ENCODE results near the gene DICER1. TPM values are rescaled to one million over a fixed set of nuclear protein-coding genes. Genes with fewer than 3 reads are reported as not detected.

DICER1 gene
- polyA plus RNA-seq, 1 donor (not counting 4 experiments of a cell fraction or from before 2014, with no cell fraction given): 31.6 TPM

GRCh38 chr14:95188380-95188779 is 31.1 kb upstream of the DICER1 start:
- Histone ChIP-seq H3K4me3 (ENCODE audit: control insufficient read depth in 2 of 3, extremely low read depth in 1 of 3, insufficient read depth in 2 of 3, low read depth in 1 of 3, low read length in 3 of 3) (no peak overlapping the region), H2AFZ (ENCODE audit: control insufficient read depth, low read length) (no peak overlapping the region), H3K9ac (ENCODE audit: control insufficient read depth, extremely low read depth, insufficient read depth, low read length) (no peak overlapping the region), H3K36me3 (ENCODE audit: control insufficient read depth in 2 of 2, extremely low read depth in 1 of 2, insufficient read depth in 2 of 2, low read length in 2 of 2) (peaks cover 0 to 5% of the 10 kb centered on the region in 2 experiments), H3K4me2 (ENCODE audit: control insufficient read depth, extremely low read depth, insufficient read depth, low read depth, low read length) (no peak overlapping the region), H3K4me1 (ENCODE audit: control insufficient read depth, extremely low read depth, insufficient read depth, low read length) (no peaks in the 10 kb centered on the region), H3K9me3 (ENCODE audit: control insufficient read depth, low read depth, low read length) (no peaks in the 10 kb centered on the region), H3K27ac (ENCODE audit: control insufficient read depth, insufficient read depth, low read length) (no peak overlapping the region), H3K27me3 (ENCODE audit: control insufficient read depth, extremely low read depth, insufficient read depth, low read length) (no peaks in the 10 kb centered on the region), H3K79me2 (ENCODE audit: control insufficient read depth, insufficient read depth, low read length) (no peaks in the 10 kb centered on the region), H4K20me1 (ENCODE audit: control insufficient read depth, extremely low read depth, insufficient read depth, low read length) (peaks cover 3% of the 10 kb centered on the region), H3K9me1 (ENCODE audit: control insufficient read depth, extremely low read depth, insufficient read depth, low read length) (no peaks in the 10 kb centered on the region)
- dilution Hi-C loops (cut with MboI; ENCODE audit: extremely low pct_ligation_motif_present, low sequenced_read_pairs): no loop called here
- FAIRE-seq (no peak), DNase-seq (ENCODE audit: low read depth, low spot score) (no peak)
- no peak for TF ChIP-seq CTCF (optimal IDR thresholded peaks at IDR 0.05 in 1 of 3, IDR thresholded peaks at IDR 0.05 in 1 of 3, conservative IDR thresholded peaks at IDR 0.05 in 1 of 3; ENCODE audit: extremely low read depth in 1 of 3, insufficient read depth in 2 of 3, low read length in 3 of 3)
- TF ChIP-seq EZH2 (IDR thresholded peaks at IDR 0.05; ENCODE audit: low read length): no peak

GRCh38 chr14:95185767-95186392 is 28.6 kb upstream of the DICER1 start:
- Histone ChIP-seq H3K9ac (ENCODE audit: control insufficient read depth, extremely low read depth, insufficient read depth, low read length) (no peak overlapping the region), H3K27ac (ENCODE audit: control insufficient read depth, insufficient read depth, low read length) (no peak overlapping the region), H2AFZ (ENCODE audit: control insufficient read depth, low read length) (no peak overlapping the region), H3K9me3 (ENCODE audit: control insufficient read depth, low read depth, low read length) (no peaks in the 10 kb centered on the region), H3K9me1 (ENCODE audit: control insufficient read depth, extremely low read depth, insufficient read depth, low read length) (no peaks in the 10 kb centered on the region), H3K27me3 (ENCODE audit: control insufficient read depth, extremely low read depth, insufficient read depth, low read length) (no peaks in the 10 kb centered on the region), H4K20me1 (ENCODE audit: control insufficient read depth, extremely low read depth, insufficient read depth, low read length) (peaks cover 3% of the 10 kb centered on the region), H3K4me1 (ENCODE audit: control insufficient read depth, extremely low read depth, insufficient read depth, low read length) (no peaks in the 10 kb centered on the region), H3K4me2 (ENCODE audit: control insufficient read depth, extremely low read depth, insufficient read depth, low read depth, low read length) (no peak overlapping the region), H3K36me3 (ENCODE audit: control insufficient read depth in 2 of 2, extremely low read depth in 1 of 2, insufficient read depth in 2 of 2, low read length in 2 of 2) (peaks cover 0 to under 1% of the 10 kb centered on the region in 2 experiments), H3K4me3 (ENCODE audit: control insufficient read depth in 2 of 3, extremely low read depth in 1 of 3, insufficient read depth in 2 of 3, low read depth in 1 of 3, low read length in 3 of 3) (no peak overlapping the region), H3K79me2 (ENCODE audit: control insufficient read depth, insufficient read depth, low read length) (no peaks in the 10 kb centered on the region)
- dilution Hi-C loops (cut with MboI; ENCODE audit: extremely low pct_ligation_motif_present, low sequenced_read_pairs): no loop called here
- no peak for DNase-seq (ENCODE audit: low read depth, low spot score)
- FAIRE-seq: no peak
- TF ChIP-seq EZH2 (IDR thresholded peaks at IDR 0.05; ENCODE audit: low read length) (no peak), CTCF (optimal IDR thresholded peaks at IDR 0.05 in 1 of 3, IDR thresholded peaks at IDR 0.05 in 1 of 3, conservative IDR thresholded peaks at IDR 0.05 in 1 of 3; ENCODE audit: extremely low read depth in 1 of 3, insufficient read depth in 2 of 3, low read length in 3 of 3) (no peak)
